ENCODE data around the gene CCDC30.

CCDC30 gene

DNA sequence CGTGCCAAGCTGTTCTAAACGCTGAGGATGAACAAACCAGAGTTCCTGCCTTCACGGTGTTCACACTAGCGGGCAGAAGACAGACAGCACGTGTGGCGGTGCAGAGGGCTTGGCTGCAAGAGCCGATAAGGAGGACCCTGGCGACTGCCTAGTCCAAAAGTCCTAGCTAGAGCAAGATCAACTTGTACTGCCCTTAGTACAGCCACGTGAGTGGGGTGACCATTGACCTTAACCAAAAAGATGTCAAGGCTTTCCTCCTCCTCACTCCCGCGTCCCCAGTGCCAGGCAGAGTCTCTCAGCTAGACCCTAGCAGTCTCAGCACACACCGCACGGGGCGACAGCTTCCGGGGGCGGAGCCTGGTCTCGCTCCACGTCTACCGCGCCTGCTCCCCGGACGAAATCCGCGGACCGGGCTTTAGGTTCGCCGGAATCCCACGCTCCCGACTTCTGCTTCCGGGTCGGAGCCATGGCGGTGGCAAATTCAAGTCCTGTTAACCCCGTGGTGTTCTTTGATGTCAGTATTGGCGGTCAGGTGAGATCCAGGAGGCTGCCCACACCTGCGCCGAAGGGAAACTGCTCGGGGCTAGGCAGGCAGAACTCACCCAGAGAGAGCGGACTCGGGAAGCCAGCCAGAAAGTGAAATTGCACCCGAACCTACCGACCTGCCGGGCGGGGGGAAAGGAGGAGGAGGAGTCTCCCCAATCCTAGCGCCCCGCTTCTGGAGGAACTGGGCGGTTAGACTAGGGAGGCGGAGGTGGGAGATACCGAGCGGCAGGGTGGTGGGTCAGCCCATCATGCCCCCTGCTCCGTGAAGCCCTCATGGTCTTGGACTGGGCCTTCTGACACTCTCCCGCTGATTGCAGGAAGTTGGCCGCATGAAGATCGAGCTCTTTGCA lies 195.1 kb downstream of the CCDC30 start, which contains the start of gene PPIH:
Gene PPIH (plus strand): TSS at position 443 of the 896 bp plus-strand sequence. CDS start 24 bp downstream, at position 467.
- Histone ChIP-seq H3K4me3 (ENCODE audit: low read length) (peak within 1 kb of the TSS; percentile 94), H3K9me3 (ENCODE audit: control insufficient read depth, low read length) (no peaks in the 10 kb centered on the region), H3K9ac (ENCODE audit: low read length) (peak within 1 kb of the TSS; percentile 92), H3K36me3 (ENCODE audit: control insufficient read depth, insufficient read depth, low read length, severe bottlenecking) (peaks cover 18% of the 10 kb centered on the region), H3K27me3 (replicated peaks; ENCODE audit: control insufficient read depth, insufficient read depth, low read length) (no peaks in the 10 kb centered on the region), H3K4me1 (ENCODE audit: control insufficient read depth, insufficient read depth, low read length) (peaks cover 9% of the 10 kb centered on the region)
- peak; percentile 98 for DNase-seq (ENCODE audit: low read depth)

DNA sequence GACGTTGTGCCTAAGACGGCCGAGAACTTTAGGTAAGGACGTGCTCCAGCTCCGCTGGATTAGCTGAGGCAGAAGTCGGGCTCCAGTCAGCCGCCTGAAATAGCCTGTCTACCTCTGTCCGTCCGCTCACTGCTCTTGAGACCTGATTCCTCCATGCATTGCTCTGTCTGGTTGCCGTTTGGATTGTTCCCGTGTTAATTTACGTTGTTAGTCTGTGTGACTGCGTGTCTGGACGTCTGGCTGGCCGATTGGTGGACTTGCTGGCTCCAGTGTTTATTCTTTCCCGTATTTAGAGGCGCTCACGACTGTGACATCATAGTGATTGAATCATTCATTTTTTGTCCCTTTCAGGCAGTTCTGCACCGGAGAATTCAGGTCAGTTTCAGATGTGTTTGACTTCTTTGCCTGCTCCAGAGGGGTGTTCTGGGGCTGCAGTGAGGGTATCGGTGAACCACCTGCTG lies 195.8 kb downstream of the CCDC30 start:
- peak overlapping the region; percentile 94 for H3K4me3 ChIP-seq (ENCODE audit: low read length)
- DNase-seq (ENCODE audit: low read depth): peak; percentile 58
- H3K27me3 ChIP-seq (replicated peaks; ENCODE audit: control insufficient read depth, insufficient read depth, low read length): no peaks in the 10 kb centered on the region
- H3K36me3 ChIP-seq (ENCODE audit: control insufficient read depth, insufficient read depth, low read length, severe bottlenecking): peaks cover 23% of the 10 kb centered on the region
- no peaks in the 10 kb centered on the region for H3K9me3 ChIP-seq (ENCODE audit: control insufficient read depth, low read length)
- H3K9ac ChIP-seq (ENCODE audit: low read length): peak overlapping the region; percentile 92
- peaks cover 9% of the 10 kb centered on the region for H3K4me1 ChIP-seq (ENCODE audit: control insufficient read depth, insufficient read depth, low read length)

DNA sequence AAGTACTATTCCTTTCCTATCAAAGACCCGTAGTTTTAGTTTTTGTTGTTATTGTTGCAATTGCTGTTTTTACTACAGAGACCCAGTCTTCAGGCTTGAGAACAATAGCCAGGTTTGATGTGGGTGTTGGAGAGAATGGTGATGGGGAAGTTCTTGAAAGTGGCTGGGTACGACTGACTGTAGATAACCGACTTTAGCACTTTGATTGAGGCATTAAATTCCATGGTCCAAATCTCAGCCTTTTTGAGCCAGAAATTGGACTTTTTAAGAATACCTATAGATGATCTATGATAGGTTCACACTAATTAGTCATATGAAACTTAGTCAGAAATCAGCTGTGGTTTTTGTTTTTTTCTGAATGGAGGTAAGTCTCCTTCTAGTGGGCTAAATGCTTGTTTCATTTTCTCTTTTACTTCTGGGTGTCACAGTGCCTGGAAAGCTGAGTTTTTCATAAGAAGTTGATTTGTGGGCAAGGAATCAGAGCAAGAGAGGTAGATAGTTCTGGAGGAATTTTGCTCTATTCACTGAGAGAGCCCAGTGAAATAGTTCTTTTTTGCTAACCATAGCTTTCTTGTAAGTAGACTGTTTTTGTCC lies 197.9 kb downstream of the CCDC30 start:
- H3K27me3 ChIP-seq (replicated peaks; ENCODE audit: control insufficient read depth, insufficient read depth, low read length): no peaks in the 10 kb centered on the region
- no peak overlapping the region for H3K9ac ChIP-seq (ENCODE audit: low read length)
- no peak overlapping the region for H3K4me3 ChIP-seq (ENCODE audit: low read length)
- peaks cover 42% of the 10 kb centered on the region for H3K36me3 ChIP-seq (ENCODE audit: control insufficient read depth, insufficient read depth, low read length, severe bottlenecking)
- H3K4me1 ChIP-seq (ENCODE audit: control insufficient read depth, insufficient read depth, low read length): peaks cover 9% of the 10 kb centered on the region
- no peaks in the 10 kb centered on the region for H3K9me3 ChIP-seq (ENCODE audit: control insufficient read depth, low read length)
- no peak for DNase-seq (ENCODE audit: low read depth)

DNA sequence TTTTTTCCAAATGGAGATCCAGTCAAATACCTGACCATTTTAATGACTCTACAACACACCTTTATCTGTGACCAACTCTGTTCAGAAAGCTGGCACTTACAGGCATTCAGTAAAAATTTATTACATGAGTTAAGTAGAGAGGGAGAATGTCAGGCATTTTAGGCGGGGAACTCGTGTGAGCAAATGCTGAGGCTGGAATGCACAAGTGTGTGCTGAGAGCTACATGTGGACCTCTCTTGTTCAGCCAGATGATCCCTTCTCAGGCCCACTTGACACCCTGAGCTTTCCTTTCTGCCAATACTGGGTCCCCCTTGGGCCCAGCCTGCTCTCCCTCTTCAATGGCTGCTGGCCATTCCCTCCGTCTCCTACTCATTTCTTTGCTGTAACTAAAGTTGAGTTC lies 206.8 kb downstream of the CCDC30 start:
- H3K9me3 ChIP-seq (ENCODE audit: control insufficient read depth, low read length): no peaks in the 10 kb centered on the region
- no peaks in the 10 kb centered on the region for H3K27me3 ChIP-seq (replicated peaks; ENCODE audit: control insufficient read depth, insufficient read depth, low read length)
- no peak for DNase-seq (ENCODE audit: low read depth)
- H3K4me3 ChIP-seq (ENCODE audit: low read length): no peak overlapping the region
- H3K36me3 ChIP-seq (ENCODE audit: control insufficient read depth, insufficient read depth, low read length, severe bottlenecking): peaks cover 48% of the 10 kb centered on the region
- no peak overlapping the region for H3K9ac ChIP-seq (ENCODE audit: low read length)
- H3K4me1 ChIP-seq (ENCODE audit: control insufficient read depth, insufficient read depth, low read length): peaks cover 4% of the 10 kb centered on the region

- peaks cover 49% of the 10 kb centered on the region for H3K36me3 ChIP-seq (ENCODE audit: control insufficient read depth, insufficient read depth, low read length, severe bottlenecking)
- H3K9ac ChIP-seq (ENCODE audit: low read length): no peak overlapping the region
- no peak overlapping the region for H3K4me3 ChIP-seq (ENCODE audit: low read length)
- peaks cover 4% of the 10 kb centered on the region for H3K4me1 ChIP-seq (ENCODE audit: control insufficient read depth, insufficient read depth, low read length)
- no peaks in the 10 kb centered on the region for H3K9me3 ChIP-seq (ENCODE audit: control insufficient read depth, low read length)
- DNase-seq (ENCODE audit: low read depth): no peak
- H3K27me3 ChIP-seq (replicated peaks; ENCODE audit: control insufficient read depth, insufficient read depth, low read length): no peaks in the 10 kb centered on the region
Measured at GRCh38 chr1:42670425-42670824, 207.3 kb downstream of the CCDC30 start.

- H3K4me1 ChIP-seq (ENCODE audit: control insufficient read depth, insufficient read depth, low read length): peaks cover 9% of the 10 kb centered on the region
- no peak overlapping the region for H3K4me3 ChIP-seq (ENCODE audit: low read length)
- no peaks in the 10 kb centered on the region for H3K9me3 ChIP-seq (ENCODE audit: control insufficient read depth, low read length)
- no peak for DNase-seq (ENCODE audit: low read depth)
- no peaks in the 10 kb centered on the region for H3K27me3 ChIP-seq (replicated peaks; ENCODE audit: control insufficient read depth, insufficient read depth, low read length)
- no peak overlapping the region for H3K9ac ChIP-seq (ENCODE audit: low read length)
- H3K36me3 ChIP-seq (ENCODE audit: control insufficient read depth, insufficient read depth, low read length, severe bottlenecking): peaks cover 16% of the 10 kb centered on the region
Measured at GRCh38 chr1:42674214-42674613, 211.1 kb downstream of the CCDC30 start.

DNA sequence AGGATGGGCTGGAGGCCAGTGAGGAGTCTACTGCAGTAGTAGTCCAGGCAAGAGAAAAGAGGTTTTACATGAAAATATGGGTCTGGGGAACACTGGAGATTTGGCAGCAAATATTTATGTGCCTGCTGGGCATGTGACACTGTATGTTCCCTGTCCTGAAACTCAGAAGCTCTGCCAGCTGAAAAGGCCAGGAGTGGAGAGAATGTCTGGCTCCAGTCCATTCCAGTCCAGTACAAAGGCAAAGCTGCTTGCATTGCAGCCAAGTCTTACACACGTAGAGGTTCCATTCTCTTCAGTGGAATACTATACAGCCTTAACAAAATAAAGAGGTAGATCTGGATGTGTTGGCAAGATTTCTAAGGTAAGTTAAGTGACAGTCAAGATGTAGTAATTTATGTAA lies 211.6 kb downstream of the CCDC30 start:
- Histone ChIP-seq H3K4me1 (ENCODE audit: control insufficient read depth, insufficient read depth, low read length) (peaks cover 12% of the 10 kb centered on the region), H3K9me3 (ENCODE audit: control insufficient read depth, low read length) (no peaks in the 10 kb centered on the region), H3K36me3 (ENCODE audit: control insufficient read depth, insufficient read depth, low read length, severe bottlenecking) (peaks cover 13% of the 10 kb centered on the region), H3K4me3 (ENCODE audit: low read length) (no peak overlapping the region), H3K27me3 (replicated peaks; ENCODE audit: control insufficient read depth, insufficient read depth, low read length) (no peaks in the 10 kb centered on the region), H3K9ac (ENCODE audit: low read length) (no peak overlapping the region)
- no peak for DNase-seq (ENCODE audit: low read depth)

DNA sequence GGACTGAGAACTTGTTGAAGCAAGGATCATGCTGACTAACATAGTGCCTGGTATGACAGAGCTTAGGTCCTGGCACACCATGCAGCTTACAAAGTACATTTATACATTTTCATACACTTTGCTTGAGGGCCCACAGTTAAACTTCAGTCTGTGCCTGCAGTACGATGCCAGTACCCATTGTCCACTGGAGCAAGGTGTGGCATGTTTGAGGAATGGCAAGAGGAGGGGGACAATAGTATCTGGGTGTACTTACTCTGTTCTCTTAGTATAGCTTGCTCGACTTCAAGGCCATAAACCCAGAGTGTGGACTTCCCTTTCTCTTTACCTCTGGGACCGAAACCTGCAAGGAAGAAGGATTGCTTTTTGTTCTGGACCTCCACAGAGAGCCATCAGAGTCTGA lies 212.4 kb downstream of the CCDC30 start:
- Histone ChIP-seq H3K9ac (ENCODE audit: low read length) (no peak overlapping the region), H3K9me3 (ENCODE audit: control insufficient read depth, low read length) (no peaks in the 10 kb centered on the region), H3K27me3 (replicated peaks; ENCODE audit: control insufficient read depth, insufficient read depth, low read length) (no peaks in the 10 kb centered on the region), H3K4me3 (ENCODE audit: low read length) (no peak overlapping the region), H3K36me3 (ENCODE audit: control insufficient read depth, insufficient read depth, low read length, severe bottlenecking) (peaks cover 7% of the 10 kb centered on the region), H3K4me1 (ENCODE audit: control insufficient read depth, insufficient read depth, low read length) (peaks cover 20% of the 10 kb centered on the region)
- no peak for DNase-seq (ENCODE audit: low read depth)

DNA sequence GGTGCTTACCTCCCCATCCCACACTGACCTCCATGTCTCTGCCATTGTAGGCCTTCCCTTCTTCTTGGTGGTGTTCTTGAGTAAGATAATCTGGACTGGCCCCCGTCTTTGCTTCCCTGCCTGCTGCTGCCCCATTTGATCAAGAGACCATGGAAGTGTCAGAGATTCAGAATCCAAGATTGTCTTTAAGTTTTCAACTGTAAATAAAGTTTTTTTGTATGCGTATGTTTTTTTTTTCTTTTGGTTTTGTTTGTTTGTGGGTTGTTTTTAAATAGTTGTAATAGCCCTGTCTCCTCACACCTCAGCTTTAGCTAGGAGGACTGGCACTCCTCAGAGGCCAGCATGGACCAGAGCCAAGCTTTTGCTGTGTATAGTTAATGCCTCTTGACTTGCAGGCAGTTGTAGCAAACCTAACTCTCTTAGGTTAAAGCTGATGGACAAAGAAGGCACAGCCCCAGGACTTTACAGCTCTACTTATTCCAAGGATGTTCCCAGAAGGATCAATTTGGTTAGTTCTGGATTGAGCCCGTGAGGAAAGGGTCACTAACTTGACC lies 213.5 kb downstream of the CCDC30 start:
- Histone ChIP-seq H3K27me3 (replicated peaks; ENCODE audit: control insufficient read depth, insufficient read depth, low read length) (no peaks in the 10 kb centered on the region), H3K9me3 (ENCODE audit: control insufficient read depth, low read length) (no peaks in the 10 kb centered on the region), H3K4me3 (ENCODE audit: low read length) (no peak overlapping the region), H3K4me1 (ENCODE audit: control insufficient read depth, insufficient read depth, low read length) (peaks cover 31% of the 10 kb centered on the region), H3K9ac (ENCODE audit: low read length) (no peak overlapping the region), H3K36me3 (ENCODE audit: control insufficient read depth, insufficient read depth, low read length, severe bottlenecking) (peaks cover 7% of the 10 kb centered on the region)
- DNase-seq (ENCODE audit: low read depth): no peak

DNA sequence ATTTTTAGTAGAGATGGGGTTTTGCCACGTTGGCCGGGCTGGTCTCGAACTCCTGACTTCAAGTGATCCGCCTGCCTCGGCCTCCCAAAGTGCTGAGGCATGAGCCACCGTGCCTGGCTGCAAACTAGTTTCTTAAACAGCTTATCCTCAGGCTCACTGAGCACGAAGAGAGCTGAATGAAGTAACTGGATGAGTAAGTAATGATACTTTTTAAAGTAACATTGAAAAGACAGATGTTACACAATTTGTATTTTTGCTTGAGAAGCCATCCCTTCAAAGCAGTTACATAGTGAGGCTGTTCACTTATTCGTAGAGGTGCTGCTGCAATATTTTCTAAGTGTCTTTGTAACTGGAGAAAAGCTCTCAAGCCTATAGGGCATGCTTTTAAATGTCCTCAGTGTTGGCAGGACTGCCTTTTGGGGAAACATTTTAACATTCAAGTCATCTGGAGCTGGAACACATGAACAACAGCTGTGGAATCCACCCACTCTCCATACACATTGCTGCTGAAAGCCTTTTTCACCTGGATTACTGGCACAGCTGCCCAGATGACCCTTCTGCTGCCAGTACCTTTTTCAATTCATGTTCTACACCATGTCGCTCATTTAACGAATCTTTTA lies 216.4 kb downstream of the CCDC30 start:
- peak; percentile 70 for DNase-seq (ENCODE audit: low read depth)

GRCh38 chr1:42680055-42680454 lies 217.0 kb downstream of the CCDC30 start:
- Histone ChIP-seq H3K9ac (ENCODE audit: low read length) (peak overlapping the region; percentile 21), H3K36me3 (ENCODE audit: control insufficient read depth, insufficient read depth, low read length, severe bottlenecking) (peaks cover 16% of the 10 kb centered on the region), H3K4me3 (ENCODE audit: low read length) (peak overlapping the region; percentile 95), H3K4me1 (ENCODE audit: control insufficient read depth, insufficient read depth, low read length) (peaks cover 42% of the 10 kb centered on the region), H3K9me3 (ENCODE audit: control insufficient read depth, low read length) (no peaks in the 10 kb centered on the region), H3K27me3 (replicated peaks; ENCODE audit: control insufficient read depth, insufficient read depth, low read length) (no peaks in the 10 kb centered on the region)
- DNase-seq (ENCODE audit: low read depth): peak; percentile 34

More for the DNA sequence above, 216.4 kb downstream of the CCDC30 start:
- Histone ChIP-seq H3K36me3 (ENCODE audit: control insufficient read depth, insufficient read depth, low read length, severe bottlenecking) (peaks cover 10% of the 10 kb centered on the region), H3K9ac (ENCODE audit: low read length) (peak overlapping the region; percentile 21), H3K27me3 (replicated peaks; ENCODE audit: control insufficient read depth, insufficient read depth, low read length) (no peaks in the 10 kb centered on the region), H3K4me3 (ENCODE audit: low read length) (peak overlapping the region; percentile 1), H3K4me1 (ENCODE audit: control insufficient read depth, insufficient read depth, low read length) (peaks cover 39% of the 10 kb centered on the region), H3K9me3 (ENCODE audit: control insufficient read depth, low read length) (no peaks in the 10 kb centered on the region)
